Measurements from ENCODE around the gene NEK1. TPM values are rescaled to one million over a fixed set of nuclear protein-coding genes. Genes with fewer than 3 reads are reported as not detected.

Gene NEK1
- 2.6 to 3.5 TPM (median 2.6 TPM) in 5 replicates for total RNA-seq (2022; extraction: Qiagen RNA extraction)

GRCh38 chr4:169611991-169612870 lies at the start of gene NEK1:
NEK1 (minus strand) TSS chr4:169612583; CDS start chr4:169602630, 9,953 bp downstream.

GRCh38 chr4:169619958-169620879 lies 7.8 kb upstream of the NEK1 start, which contains the start of gene CLCN3:
CLCN3 (plus strand) TSS chr4:169620578; CDS start chr4:169635929, 15,351 bp downstream.

Other genes starting within 250 kb of the NEK1 start
- 15.9 to 19.8 TPM (median 18.0 TPM) in 5 replicates for gene CLCN3, start 8.0 kb upstream of the NEK1 start, total RNA-seq (2022; extraction: Qiagen RNA extraction)
- 14.0 to 22.1 TPM (median 15.5 TPM) in 5 replicates for gene HPF1, start 145.4 kb upstream of the NEK1 start, total RNA-seq (2022; extraction: Qiagen RNA extraction)

Data from A549 treated with CORT108297 at 1 μM for 4 hours (cell line).